ENCODE data around the gene MVK. TPM values are rescaled to one million over a fixed set of nuclear protein-coding genes. Genes with fewer than 3 reads are reported as not detected.

Gene MVK
- total RNA-seq, 1 donor from 2014 or later, result 12.4 TPM

DNA sequence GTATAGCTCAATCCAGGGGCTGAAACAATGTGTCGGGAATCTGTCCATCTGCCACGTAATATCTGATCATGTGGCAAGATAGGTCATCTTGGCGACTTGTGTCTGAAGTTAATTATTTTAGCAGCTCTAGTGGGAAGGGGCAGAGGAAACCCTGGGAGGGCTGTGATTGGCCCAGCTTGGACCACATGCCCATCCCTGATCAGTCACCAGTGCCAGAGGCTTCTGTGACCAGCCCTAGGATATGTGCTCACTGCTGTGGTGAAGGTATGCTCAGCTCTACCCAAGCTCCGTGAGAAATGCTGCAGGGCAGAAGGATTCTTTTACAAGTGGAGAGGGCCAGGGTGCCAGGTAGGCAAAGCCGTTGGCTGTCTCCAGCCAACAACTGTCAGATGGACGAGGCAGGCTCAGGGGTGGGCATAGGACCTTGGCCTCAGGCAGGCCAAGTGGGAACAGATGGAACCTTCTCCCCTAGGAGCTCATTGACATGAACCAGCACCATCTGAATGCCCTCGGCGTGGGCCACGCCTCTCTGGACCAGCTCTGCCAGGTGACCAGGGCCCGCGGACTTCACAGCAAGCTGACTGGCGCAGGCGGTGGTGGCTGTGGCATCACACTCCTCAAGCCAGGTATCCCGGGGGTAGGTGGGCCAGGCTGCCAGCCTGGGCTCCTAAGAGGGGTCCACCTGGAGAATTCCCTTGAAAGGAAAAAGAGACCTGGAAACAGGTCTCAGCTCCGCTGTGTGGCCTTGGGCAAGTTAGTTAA is 21.1 kb downstream of the MVK start:
- peak overlapping the region; percentile 30 for H3K27ac Mint-ChIP-seq (ENCODE audit: unreplicated experiment)
- Histone ChIP-seq H3K36me3 (ENCODE audit: insufficient read depth, low read length) (no peaks in the 10 kb centered on the region), H3K9me3 (ENCODE audit: insufficient read depth, low read depth, low read length) (no peaks in the 10 kb centered on the region), H3K4me2 (ENCODE audit: low read length) (no peak overlapping the region), H3K27me3 (ENCODE audit: insufficient read depth, low read length) (no peaks in the 10 kb centered on the region), H3K79me2 (ENCODE audit: insufficient read depth, low read length) (no peaks in the 10 kb centered on the region), H3K4me1 (ENCODE audit: insufficient read depth, low read length) (no peaks in the 10 kb centered on the region), H2AFZ (ENCODE audit: low read depth, low read length) (no peak overlapping the region), H4K20me1 (ENCODE audit: insufficient read depth, low read length) (no peaks in the 10 kb centered on the region), H3K27ac (ENCODE audit: low read depth, low read length) (no peak overlapping the region), H3K9ac (ENCODE audit: low read length) (no peak overlapping the region), H3K4me3 (ENCODE audit: insufficient read depth, low read depth, low read length) (no peak overlapping the region)
- peaks cover 3% of the 10 kb centered on the region for H3K9me3 Mint-ChIP-seq (ENCODE audit: unreplicated experiment)
- H3K36me3 Mint-ChIP-seq (ENCODE audit: low read depth, unreplicated experiment), result no peaks in the 10 kb centered on the region
- FAIRE-seq (no peak), DNase-seq (ENCODE audit: low read depth) (no peak)
- no peaks in the 10 kb centered on the region for H3K27me3 Mint-ChIP-seq (ENCODE audit: low read depth, unreplicated experiment)
- no peak overlapping the region for H3K4me3 Mint-ChIP-seq (ENCODE audit: unreplicated experiment)
- peaks cover 4% of the 10 kb centered on the region for H3K4me1 Mint-ChIP-seq (ENCODE audit: low read depth, unreplicated experiment)
- TF ChIP-seq EZH2 (IDR thresholded peaks at IDR 0.05; ENCODE audit: insufficient read depth, low read length), result no peak
- no peak for TF ChIP-seq CTCF (IDR thresholded peaks at IDR 0.05; ENCODE audit: insufficient read depth, low read depth, low read length)

DNA sequence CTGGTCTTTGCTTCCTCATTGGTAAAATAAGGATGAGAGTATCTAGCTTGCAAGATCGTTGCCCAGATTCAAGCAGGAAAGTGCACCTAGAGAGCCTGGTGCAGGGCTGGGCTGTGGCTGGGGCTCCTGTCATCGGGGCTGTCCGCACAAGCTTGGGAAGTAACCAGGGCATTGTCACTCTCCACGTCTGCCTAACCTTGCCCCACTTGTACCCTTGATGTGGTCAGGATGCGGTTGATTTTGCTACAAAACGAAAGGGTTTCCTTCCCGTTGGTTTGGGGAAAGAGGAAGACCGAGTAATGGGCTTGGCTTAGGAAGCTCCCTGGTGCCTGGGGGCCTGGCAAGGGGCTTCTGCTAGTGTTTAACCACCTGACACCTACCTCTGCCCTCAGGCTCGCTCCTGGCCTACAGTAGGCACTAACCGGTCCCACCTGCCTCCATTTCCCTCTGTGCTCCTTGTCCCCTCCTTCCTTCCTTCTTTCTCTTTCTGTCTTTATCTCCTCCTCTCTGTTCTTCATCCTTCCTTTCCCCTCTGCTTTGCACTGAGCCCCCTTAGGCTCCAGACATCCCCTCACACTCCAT is 21.8 kb downstream of the MVK start:
- Histone ChIP-seq H2AFZ (ENCODE audit: low read depth, low read length) (no peak overlapping the region), H3K9ac (ENCODE audit: low read length) (no peak overlapping the region), H3K4me2 (ENCODE audit: low read length) (no peak overlapping the region), H3K4me1 (ENCODE audit: insufficient read depth, low read length) (no peaks in the 10 kb centered on the region), H3K9me3 (ENCODE audit: insufficient read depth, low read depth, low read length) (no peaks in the 10 kb centered on the region), H3K27me3 (ENCODE audit: insufficient read depth, low read length) (no peaks in the 10 kb centered on the region), H3K4me3 (ENCODE audit: insufficient read depth, low read depth, low read length) (no peak overlapping the region), H3K36me3 (ENCODE audit: insufficient read depth, low read length) (no peaks in the 10 kb centered on the region), H4K20me1 (ENCODE audit: insufficient read depth, low read length) (no peaks in the 10 kb centered on the region), H3K27ac (ENCODE audit: low read depth, low read length) (no peak overlapping the region), H3K79me2 (ENCODE audit: insufficient read depth, low read length) (no peaks in the 10 kb centered on the region)
- no peak overlapping the region for H3K4me3 Mint-ChIP-seq (ENCODE audit: unreplicated experiment)
- H3K27me3 Mint-ChIP-seq (ENCODE audit: low read depth, unreplicated experiment), result no peaks in the 10 kb centered on the region
- FAIRE-seq, result no peak
- peaks cover 3% of the 10 kb centered on the region for H3K9me3 Mint-ChIP-seq (ENCODE audit: unreplicated experiment)
- TF ChIP-seq CTCF (IDR thresholded peaks at IDR 0.05; ENCODE audit: insufficient read depth, low read depth, low read length), result no peak
- TF ChIP-seq EZH2 (IDR thresholded peaks at IDR 0.05; ENCODE audit: insufficient read depth, low read length), result no peak
- DNase-seq (ENCODE audit: low read depth), result no peak
- no peaks in the 10 kb centered on the region for H3K36me3 Mint-ChIP-seq (ENCODE audit: low read depth, unreplicated experiment)
- H3K4me1 Mint-ChIP-seq (ENCODE audit: low read depth, unreplicated experiment), result peaks cover 4% of the 10 kb centered on the region
- H3K27ac Mint-ChIP-seq (ENCODE audit: unreplicated experiment), result no peak overlapping the region

Measured in astrocyte (in vitro differentiated cells and primary cell).